ENCODE measurements around the gene SEC61G. TPM values are rescaled to one million over a fixed set of nuclear protein-coding genes. Genes with fewer than 3 reads are reported as not detected.

Gene SEC61G
- total and polyA plus RNA-seq, 3 donors from 2014 or later: 151 to 214 (median 164) TPM

- no peaks in the 10 kb centered on the region for H3K9me3 ChIP-seq
- H3K4me1 ChIP-seq: no peaks in the 10 kb centered on the region
- H3K27ac ChIP-seq: no peak overlapping the region
- 90 to 94% methylated on average over 7 of the region's 7 CpGs for WGBS, 2 donors
- intact Hi-C loops (cut with DNase I; ENCODE audit: low total_unique reads): no loop called here
- H3K27me3 ChIP-seq: no peaks in the 10 kb centered on the region
- H3K36me3 ChIP-seq (ENCODE audit: low read depth, missing control alignments): no peaks in the 10 kb centered on the region
- H3K4me3 ChIP-seq: no peak overlapping the region
- TF ChIP-seq POLR2A (IDR thresholded peaks at IDR 0.05) (no peak), CTCF (IDR thresholded peaks at IDR 0.05) (no peak)
- no peak for DNase-seq
Observed at GRCh38 chr7:54778696-54779540, 19.9 kb upstream of the SEC61G start.

- no peak for DNase-seq
- WGBS, 2 donors: 91 to 93% methylated on average over 9 of the region's 9 CpGs
- intact Hi-C loops (cut with DNase I; ENCODE audit: low total_unique reads): no loop called here
Observed at GRCh38 chr7:54778166-54778565, 19.2 kb upstream of the SEC61G start.

GRCh38 chr7:54774785-54775740, 16.1 kb upstream of the SEC61G start:
- Histone ChIP-seq H3K27ac (no peak overlapping the region), H3K4me3 (no peak overlapping the region), H3K36me3 (ENCODE audit: low read depth, missing control alignments) (no peaks in the 10 kb centered on the region), H3K27me3 (no peaks in the 10 kb centered on the region), H3K9me3 (no peaks in the 10 kb centered on the region), H3K4me1 (no peaks in the 10 kb centered on the region)
- intact Hi-C loops (cut with DNase I; ENCODE audit: low total_unique reads): no loop called here
- TF ChIP-seq CTCF (IDR thresholded peaks at IDR 0.05) (no peak), POLR2A (IDR thresholded peaks at IDR 0.05) (no peak)
- no peak for DNase-seq
- WGBS, 2 donors: 83 to 88% methylated on average over 16 to 18 of the region's 18 CpGs

More at GRCh38 chr7:54778166-54778565, 19.2 kb upstream of the SEC61G start:
- Histone ChIP-seq H3K4me1 (no peaks in the 10 kb centered on the region), H3K27me3 (no peaks in the 10 kb centered on the region), H3K36me3 (ENCODE audit: low read depth, missing control alignments) (no peaks in the 10 kb centered on the region), H3K27ac (no peak overlapping the region), H3K9me3 (no peaks in the 10 kb centered on the region), H3K4me3 (no peak overlapping the region)
- no peak for TF ChIP-seq POLR2A (IDR thresholded peaks at IDR 0.05)
- no peak for TF ChIP-seq CTCF (IDR thresholded peaks at IDR 0.05)

GRCh38 chr7:54773472-54774399, 14.7 kb upstream of the SEC61G start:
- Histone ChIP-seq H3K4me1 (no peaks in the 10 kb centered on the region), H3K36me3 (ENCODE audit: low read depth, missing control alignments) (no peaks in the 10 kb centered on the region), H3K27ac (no peak overlapping the region), H3K27me3 (no peaks in the 10 kb centered on the region), H3K4me3 (peak overlapping the region in 1 of 2 donors; percentile 40), H3K9me3 (no peaks in the 10 kb centered on the region)
- 13 to 16% methylated on average over 17 to 18 of the region's 18 CpGs for WGBS, 2 donors
- TF ChIP-seq POLR2A (IDR thresholded peaks at IDR 0.05) (no peak), CTCF (IDR thresholded peaks at IDR 0.05) (peak; percentile 68 to 82 (median 73))
- peak; percentile 92 for DNase-seq
- intact Hi-C loops (cut with DNase I; ENCODE audit: low total_unique reads): no loop called here
